Heart left ventricle (tissue), 13 donors: ENCODE data around the gene LRMDA.

ENCODE experiments used
- CTCF ChIP-seq, 12 donors: fragments of 200-600 bp; sonication (generic) in 4 of 12; IDR thresholded peaks; one replicate each; pipeline versions ENCODE4 v1.5.0 to v1.8.0; 2018 to 2022; ENCODE audit warnings: antibody characterized with exemption in 12 of 12, mild to moderate bottlenecking in 5 of 12
- POLR2A ChIP-seq, 2 donors: fragments of 450-650 bp; IDR thresholded peaks; one replicate each; pipeline ENCODE4 v1.6.1; 2017; ENCODE audit warnings: antibody characterized with exemption in 2 of 2, mild to moderate bottlenecking in 2 of 2, moderate library complexity in 2 of 2
- donor health status: ischemic (EF 13 %, LVEDD 7.1; RV severe dilation, severe dysfunction).
- donor health status: DM: no; HTN: yes; CAD: no.
- donor health status: DM: no; HTN: no; CAD: no.
- donor health status: ischemic (EF 25% LVEDD 6.9; RV normal size, moderate dysfunction).
- donor health status: ischemic (EF 25% LVEDD 5.7; RV mildly dilated, moderate dysfunction).
- donor health status: ischemic (EF 35%, LVEDD 5.7; RV mildly dilated, moderate dysfunction).
- donor health status: nonischemic (EF 11% LVEDD 7.7; RV severe dilation, severe dysfunction).
- donor health status: DM: yes; HTN: yes; CAD: no.
- donor health status: PGD.
- donor health status: ischemic (EF 29% LVEDD 5.4; RV normal size, mild dysfunction).
- donor health status: nonischemic (EF 23%, LVEDD 6.1; RV moderate dilation, normal function).

GRCh38 chr10:75400771-75401568, 30.5 kb upstream of the LRMDA start:
- no peak for TF ChIP-seq CTCF (IDR thresholded peaks at IDR 0.05)
- no peak for TF ChIP-seq POLR2A (IDR thresholded peaks at IDR 0.05)
